HUES48 (cell line): ENCODE results near the gene MROH8.
A peak's percentile ranks its signal among the peaks of the same experiment; 100 is the strongest.
"Not testable (repeated sequence)": the region's sequence is repeated elsewhere in the genome, so short reads cannot be mapped to it uniquely, and the experiment has no call there.

ENCODE experiments used
- H3K27ac ChIP-seq: one replicate; pipeline ENCODE4 v1.7.0; 2013; ENCODE audit warnings: low read depth, low read length, inconsistent platforms
- H3K27me3 ChIP-seq: 2 replicates; pipeline ENCODE4 v1.6.1; 2013; ENCODE audit warnings: mild to moderate bottlenecking, low read length; ENCODE audit not compliant: control insufficient read depth, insufficient read depth
- H3K36me3 ChIP-seq: 2 replicates; pipeline ENCODE4 v1.6.1; 2013; ENCODE audit warnings: low read length; ENCODE audit not compliant: control insufficient read depth, insufficient read depth
- H3K4me1 ChIP-seq: 2 replicates; pipeline ENCODE4 v1.6.1; 2013; ENCODE audit warnings: mild to moderate bottlenecking, low read length; ENCODE audit not compliant: control insufficient read depth, insufficient read depth
- H3K4me3 ChIP-seq: 2 replicates; pipeline ENCODE4 v1.5.1; 2013; ENCODE audit warnings: mild to moderate bottlenecking, low read depth, low read length
- H3K9ac ChIP-seq: 2 replicates; pipeline ENCODE4 v1.6.1; 2013; ENCODE audit warnings: mild to moderate bottlenecking, low read depth, low read length, moderate library complexity
- H3K9me3 ChIP-seq: 2 replicates; pipeline ENCODE4 v1.6.1; 2013; ENCODE audit warnings: low read length; ENCODE audit not compliant: control insufficient read depth, insufficient read depth

MROH8 gene

GRCh38 chr20:37126290-37126689, 53.1 kb downstream of the MROH8 start:
- not testable (repeated sequence) for H3K4me3 ChIP-seq, H3K27ac ChIP-seq, H3K9ac ChIP-seq, H3K4me1 ChIP-seq, H3K36me3 ChIP-seq, H3K9me3 ChIP-seq, H3K27me3 ChIP-seq

- no peak overlapping the region for H3K4me3 ChIP-seq
- H3K27me3 ChIP-seq, result no peaks in the 10 kb centered on the region
- no peaks in the 10 kb centered on the region for H3K36me3 ChIP-seq
- H3K9ac ChIP-seq, result no peak overlapping the region
- H3K27ac ChIP-seq, result no peak overlapping the region
- H3K4me1 ChIP-seq, result no peaks in the 10 kb centered on the region
- no peaks in the 10 kb centered on the region; the same call in 1 of the 2 replicates for H3K9me3 ChIP-seq
Observed at GRCh38 chr20:37123441-37123840, 55.9 kb downstream of the MROH8 start.

GRCh38 chr20:37120497-37120896, 58.9 kb downstream of the MROH8 start:
- H3K27ac ChIP-seq, result no peak overlapping the region

GRCh38 chr20:37119356-37120036, 59.9 kb downstream of the MROH8 start:
- H3K27me3 ChIP-seq, result no peaks in the 10 kb centered on the region
- H3K9me3 ChIP-seq, result no peaks in the 10 kb centered on the region
- H3K9ac ChIP-seq, result no peak overlapping the region
- H3K27ac ChIP-seq, result no peak overlapping the region
- no peak overlapping the region for H3K4me3 ChIP-seq
- no peaks in the 10 kb centered on the region for H3K4me1 ChIP-seq
- H3K36me3 ChIP-seq, result no peaks in the 10 kb centered on the region

More at GRCh38 chr20:37120497-37120896, 58.9 kb downstream of the MROH8 start:
- no peaks in the 10 kb centered on the region for H3K27me3 ChIP-seq
- H3K4me3 ChIP-seq, result no peak overlapping the region
- no peaks in the 10 kb centered on the region for H3K4me1 ChIP-seq
- no peaks in the 10 kb centered on the region; the same call in 1 of the 2 replicates for H3K9me3 ChIP-seq
- no peak overlapping the region for H3K9ac ChIP-seq
- no peaks in the 10 kb centered on the region for H3K36me3 ChIP-seq

DNA sequence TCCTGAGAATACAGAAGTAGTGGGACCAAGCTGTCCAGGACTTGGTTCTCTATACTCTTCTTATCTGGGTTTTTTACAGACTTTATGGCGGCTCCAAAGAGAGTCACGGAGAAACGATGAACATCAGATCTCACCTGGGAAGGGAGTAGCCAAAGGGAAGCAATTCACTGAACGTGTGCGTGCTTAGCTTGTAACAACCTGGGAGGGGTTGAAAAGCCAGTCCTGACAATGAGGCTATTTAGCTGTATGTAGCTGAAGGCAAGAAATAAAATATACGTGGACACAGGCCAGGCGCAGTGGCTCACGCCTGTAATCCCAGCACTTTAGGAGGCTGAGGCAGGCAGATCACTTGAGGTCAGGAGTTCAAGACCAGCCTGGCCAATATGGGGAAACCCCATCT, 65.3 kb downstream of the MROH8 start:
- Histone ChIP-seq H3K4me1 (no peaks in the 10 kb centered on the region), H3K27me3 (no peaks in the 10 kb centered on the region), H3K27ac (no peak overlapping the region), H3K9me3 (no peaks in the 10 kb centered on the region), H3K9ac (no peak overlapping the region), H3K4me3 (no peak overlapping the region), H3K36me3 (no peaks in the 10 kb centered on the region)

DNA sequence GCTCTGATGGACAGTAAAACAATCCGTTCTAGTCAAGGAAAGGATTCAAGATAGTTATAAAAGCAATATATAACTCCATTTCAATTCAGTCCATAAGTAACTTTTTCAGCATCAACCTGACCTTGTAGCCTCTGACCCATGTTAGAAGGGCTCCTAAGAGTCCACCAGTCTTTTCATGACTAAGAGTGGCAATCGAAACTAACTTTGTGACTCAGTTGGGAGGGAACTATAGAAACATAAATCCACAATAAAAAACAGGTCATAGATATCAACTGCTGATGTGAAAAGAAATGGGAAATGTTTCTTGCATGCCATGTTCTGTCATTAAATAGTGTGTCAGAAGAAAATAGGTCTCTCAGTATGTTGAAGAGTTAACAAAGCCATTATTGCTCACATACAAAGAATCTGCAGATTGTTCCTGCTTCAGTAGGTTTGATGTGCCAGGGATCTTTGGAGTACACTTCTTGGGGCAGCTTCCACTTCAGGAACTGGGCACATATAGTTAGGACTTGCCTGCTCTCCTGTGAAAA, 67.4 kb downstream of the MROH8 start:
- Histone ChIP-seq H3K27ac (no peak overlapping the region), H3K9me3 (no peaks in the 10 kb centered on the region), H3K4me1 (no peaks in the 10 kb centered on the region), H3K27me3 (no peaks in the 10 kb centered on the region), H3K36me3 (no peaks in the 10 kb centered on the region), H3K4me3 (no peak overlapping the region), H3K9ac (no peak overlapping the region)

DNA sequence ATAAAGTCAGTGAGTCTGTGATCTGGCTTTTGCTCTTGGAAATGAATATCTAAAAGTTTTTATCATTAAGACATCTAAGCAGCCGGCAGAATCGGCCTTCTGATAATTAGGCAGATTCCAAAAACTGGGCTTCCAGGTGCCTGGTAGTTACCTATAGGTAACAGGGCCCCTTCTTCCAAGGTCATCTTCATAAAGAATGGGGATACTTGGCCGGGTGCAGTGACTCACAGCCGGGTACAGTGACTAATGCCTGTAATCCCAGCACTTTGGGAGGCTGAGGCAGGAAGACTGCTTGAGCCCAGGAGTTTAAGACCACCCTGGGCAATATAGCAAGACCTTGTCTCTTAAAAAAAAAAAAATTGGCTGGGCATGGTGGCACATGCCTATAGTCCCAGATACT, 70.7 kb downstream of the MROH8 start:
- no peak overlapping the region for H3K27ac ChIP-seq
- no peaks in the 10 kb centered on the region for H3K36me3 ChIP-seq
- H3K4me1 ChIP-seq, result no peaks in the 10 kb centered on the region
- no peaks in the 10 kb centered on the region for H3K27me3 ChIP-seq
- no peaks in the 10 kb centered on the region for H3K9me3 ChIP-seq
- no peak overlapping the region for H3K9ac ChIP-seq
- no peak overlapping the region for H3K4me3 ChIP-seq

- H3K27ac ChIP-seq, result no peak overlapping the region
- no peak overlapping the region for H3K4me3 ChIP-seq
- no peaks in the 10 kb centered on the region for H3K27me3 ChIP-seq
- no peaks in the 10 kb centered on the region for H3K9me3 ChIP-seq
- H3K9ac ChIP-seq, result no peak overlapping the region
- H3K4me1 ChIP-seq, result no peaks in the 10 kb centered on the region
- no peaks in the 10 kb centered on the region for H3K36me3 ChIP-seq
Observed at GRCh38 chr20:37102571-37102970, 76.8 kb downstream of the MROH8 start.

- peaks cover 5% of the 10 kb centered on the region; the same call in 1 of the 2 replicates for H3K4me1 ChIP-seq
- H3K27me3 ChIP-seq, result no peaks in the 10 kb centered on the region
- no peaks in the 10 kb centered on the region for H3K9me3 ChIP-seq
- peak overlapping the region; percentile 79; the same call in 1 of the 2 replicates for H3K4me3 ChIP-seq
- peak overlapping the region; percentile 99 for H3K9ac ChIP-seq
- H3K27ac ChIP-seq, result peak overlapping the region; percentile 98
- peaks cover 8% of the 10 kb centered on the region for H3K36me3 ChIP-seq
Observed at GRCh38 chr20:37096415-37097041, 82.8 kb downstream of the MROH8 start.

DNA sequence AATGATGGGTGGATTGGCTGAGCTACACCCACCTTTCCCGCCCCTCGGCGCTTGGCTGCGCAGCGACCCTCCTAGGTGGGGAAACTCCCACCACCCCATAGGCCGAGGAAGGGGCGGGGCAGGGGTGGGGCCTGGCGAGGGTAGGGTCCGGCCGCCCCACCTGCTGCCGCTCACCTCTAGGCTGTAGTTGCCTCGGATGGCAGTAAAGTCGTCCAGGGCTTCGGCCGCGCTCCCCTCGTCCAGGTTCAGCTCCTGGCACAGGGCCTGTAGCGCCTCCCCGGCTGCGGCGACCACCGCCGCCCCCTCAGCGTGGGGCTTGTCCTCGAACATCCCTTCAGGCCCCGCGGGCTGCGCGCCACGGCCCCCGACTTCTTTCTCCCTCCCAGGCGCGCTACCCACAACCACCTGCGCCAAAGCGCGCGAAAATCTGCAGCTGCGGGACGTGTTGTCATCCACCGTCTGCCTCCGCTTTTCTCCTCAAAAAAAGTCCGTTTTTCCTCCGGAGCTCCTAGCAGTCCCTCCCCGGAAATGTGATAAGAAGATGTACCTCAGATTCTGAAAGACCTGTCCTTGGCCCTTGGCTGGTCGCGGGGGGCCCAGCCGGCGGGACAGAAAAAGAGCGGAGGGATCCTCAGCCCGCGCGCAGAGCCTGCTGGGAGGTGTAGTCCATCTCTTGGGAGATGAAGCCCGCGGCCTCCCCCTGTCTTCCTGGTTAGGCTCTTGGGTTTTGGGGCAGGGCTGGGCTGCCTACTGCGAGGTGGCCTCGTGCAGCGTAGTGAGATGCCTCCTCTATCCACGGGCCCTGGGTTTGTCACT, 83.5 kb downstream of the MROH8 start, which contains the start of gene RBL1:
Gene RBL1, minus strand, starts transcription at position 399 of the 816 bp plus-strand sequence. Its CDS starts 69 bp downstream, at position 330.
- Histone ChIP-seq H3K36me3 (peaks cover 13% of the 10 kb centered on the region), H3K27me3 (no peaks in the 10 kb centered on the region), H3K9me3 (no peaks in the 10 kb centered on the region), H3K27ac (peak within 1 kb of the TSS; percentile 98), H3K4me3 (peak within 1 kb of the TSS; percentile 79), H3K4me1 (peaks cover 5% of the 10 kb centered on the region; the same call in 1 of the 2 replicates), H3K9ac (peak within 1 kb of the TSS; percentile 99)
